ENCODE results near the gene NEK8.
A peak's percentile ranks its signal among the peaks of the same experiment; 100 is the strongest.
"Not testable (repeated sequence)": the region's sequence is repeated elsewhere in the genome, so short reads cannot be mapped to it uniquely, and the experiment has no call there.

The NEK8 gene

DNA sequence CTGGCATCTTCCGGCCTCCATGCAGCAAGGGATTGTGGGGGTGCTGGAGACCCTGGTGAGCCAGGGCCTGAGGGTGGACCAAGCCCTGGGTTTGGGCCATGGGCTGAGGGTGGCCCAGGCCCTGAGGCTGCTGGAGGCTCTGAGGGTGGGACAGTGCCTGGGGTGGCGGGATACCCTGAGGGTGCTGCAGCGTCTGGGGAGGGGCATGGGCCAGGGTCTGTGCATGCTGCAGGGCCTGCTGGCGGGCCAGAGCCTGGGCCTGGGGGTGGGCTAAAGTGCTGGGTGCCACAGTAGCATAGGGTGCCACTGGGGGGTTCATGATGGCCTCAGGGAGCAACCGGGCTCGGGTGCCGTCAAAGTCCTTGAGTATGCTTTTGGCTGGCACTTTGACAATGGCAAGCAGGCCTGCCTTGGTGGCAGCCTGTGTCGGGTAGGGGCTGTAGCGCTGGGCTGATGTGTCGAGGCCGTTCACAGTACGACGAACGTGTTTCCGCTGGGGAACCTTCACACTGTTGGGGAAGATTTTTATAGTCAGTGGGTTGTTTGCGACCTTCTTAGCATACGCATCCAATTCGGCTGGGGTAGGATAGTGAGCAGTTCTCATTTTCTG is 30.8 kb downstream of the NEK8 start:
- Histone ChIP-seq H3K4me3 (ENCODE audit: extremely low read depth, insufficient read depth, low read length, poor library complexity, severe bottlenecking) (no peak overlapping the region), H3K9me3 (ENCODE audit: control insufficient read depth, low read length) (no peaks in the 10 kb centered on the region), H3K27ac (ENCODE audit: low read depth, low read length, severe bottlenecking) (no peak overlapping the region), H3K4me1 (ENCODE audit: control insufficient read depth, insufficient read depth, low read length, poor library complexity, severe bottlenecking) (peaks cover 10% of the 10 kb centered on the region), H3K36me3 (ENCODE audit: control insufficient read depth, insufficient read depth, low read length) (peaks cover 64% of the 10 kb centered on the region)
- WGBS, 2 experiments (ENCODE audit: insufficient coverage in 2 of 2), result 92 to 96% methylated on average over 18 of the region's 18 CpGs

DNA sequence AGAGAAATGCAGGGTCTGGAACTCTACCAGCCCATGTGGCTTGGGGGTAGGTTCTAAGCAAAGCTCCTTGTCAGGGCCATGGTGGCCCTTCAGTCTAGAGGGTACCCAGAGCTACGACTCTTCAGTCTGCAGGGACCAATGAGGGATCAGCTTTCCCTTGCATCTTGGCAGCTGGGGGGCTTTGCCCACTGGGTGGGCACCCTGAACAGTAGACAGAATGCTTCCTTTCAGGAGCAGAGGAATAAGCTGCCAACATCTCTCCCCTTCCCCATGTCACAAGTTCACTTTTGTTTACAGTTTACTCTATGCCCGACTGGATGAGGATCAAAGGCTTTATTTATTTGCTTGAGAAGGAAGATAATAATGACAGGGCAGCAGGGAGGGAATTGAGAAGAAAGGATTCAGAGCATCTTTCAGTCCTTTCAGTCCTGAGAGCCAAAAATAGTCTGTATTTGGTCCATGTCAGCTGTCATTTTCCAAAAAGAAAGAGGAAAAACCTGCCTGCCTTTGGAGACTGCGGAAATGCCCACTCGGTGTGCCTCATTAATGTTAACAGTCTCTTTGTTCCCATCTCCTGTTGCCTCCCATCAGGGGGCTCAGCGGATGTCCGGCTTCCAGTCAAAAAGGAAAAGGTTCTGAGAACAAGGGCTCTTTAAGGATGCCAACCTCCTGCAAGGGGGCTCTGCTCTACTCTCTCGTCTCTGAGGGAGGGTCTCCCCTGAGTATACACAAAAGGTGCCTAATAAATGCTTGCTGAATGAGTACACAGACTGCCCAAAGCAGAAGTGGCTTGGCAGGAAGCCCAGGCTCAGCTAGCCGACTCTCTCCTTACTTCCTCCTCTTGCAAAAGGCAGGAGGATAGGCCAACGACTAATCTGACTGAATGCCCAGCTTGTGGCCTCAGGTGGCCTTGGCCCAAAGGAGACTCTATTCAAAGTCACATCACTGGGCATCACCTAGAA is 32.3 kb downstream of the NEK8 start:
- H3K27ac ChIP-seq (ENCODE audit: low read depth, low read length, severe bottlenecking), result peak overlapping the region; percentile 39
- peaks cover 2% of the 10 kb centered on the region for H3K4me1 ChIP-seq (ENCODE audit: control insufficient read depth, insufficient read depth, low read length, poor library complexity, severe bottlenecking)
- no peak overlapping the region for H3K4me3 ChIP-seq (ENCODE audit: extremely low read depth, insufficient read depth, low read length, poor library complexity, severe bottlenecking)
- H3K9me3 ChIP-seq (ENCODE audit: control insufficient read depth, low read length), result no peaks in the 10 kb centered on the region
- peaks cover 70% of the 10 kb centered on the region for H3K36me3 ChIP-seq (ENCODE audit: control insufficient read depth, insufficient read depth, low read length)
- 25 to 45% methylated on average over 2 to 6 of the region's 9 CpGs for WGBS, 2 experiments (ENCODE audit: insufficient coverage in 2 of 2)

DNA sequence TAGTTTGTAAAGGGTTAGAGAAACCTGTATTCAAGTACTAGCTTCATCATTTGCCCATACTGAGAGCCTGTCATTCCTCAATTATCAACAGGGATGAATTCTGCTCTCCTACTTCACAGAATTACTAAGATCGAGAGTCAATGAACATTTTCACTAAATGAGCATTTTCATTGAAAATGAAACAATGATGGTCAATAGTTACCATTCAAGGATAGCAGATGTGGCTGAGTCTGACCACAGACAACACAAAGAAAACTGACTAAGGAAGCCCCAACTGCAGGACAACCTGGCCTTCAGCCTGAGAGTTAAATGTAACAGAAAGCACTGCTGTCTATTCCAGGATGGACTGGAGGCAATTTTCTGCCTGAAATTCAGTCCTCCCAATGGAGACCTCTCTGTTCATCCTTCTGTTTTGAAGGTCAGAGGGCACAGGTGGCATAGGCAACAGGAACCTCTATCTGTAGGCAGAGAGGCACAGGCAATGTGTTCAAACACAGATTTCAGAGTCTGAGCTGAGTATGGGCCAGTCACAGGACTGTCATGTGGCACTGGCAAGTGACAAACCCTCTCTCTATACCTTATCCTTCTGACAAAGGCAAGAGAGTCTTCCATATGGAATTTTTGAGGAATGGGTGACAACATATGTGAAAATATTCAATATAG is 34.7 kb downstream of the NEK8 start:
- Histone ChIP-seq H3K36me3 (ENCODE audit: control insufficient read depth, insufficient read depth, low read length) (peaks cover 68% of the 10 kb centered on the region), H3K4me3 (ENCODE audit: extremely low read depth, insufficient read depth, low read length, poor library complexity, severe bottlenecking) (no peak overlapping the region), H3K9me3 (ENCODE audit: control insufficient read depth, low read length) (no peaks in the 10 kb centered on the region), H3K27ac (ENCODE audit: low read depth, low read length, severe bottlenecking) (no peak overlapping the region), H3K4me1 (ENCODE audit: control insufficient read depth, insufficient read depth, low read length, poor library complexity, severe bottlenecking) (no peaks in the 10 kb centered on the region)
- WGBS, 2 experiments (ENCODE audit: insufficient coverage in 2 of 2), result no CpG with 5 or more reads among the region's 1 CpG

DNA sequence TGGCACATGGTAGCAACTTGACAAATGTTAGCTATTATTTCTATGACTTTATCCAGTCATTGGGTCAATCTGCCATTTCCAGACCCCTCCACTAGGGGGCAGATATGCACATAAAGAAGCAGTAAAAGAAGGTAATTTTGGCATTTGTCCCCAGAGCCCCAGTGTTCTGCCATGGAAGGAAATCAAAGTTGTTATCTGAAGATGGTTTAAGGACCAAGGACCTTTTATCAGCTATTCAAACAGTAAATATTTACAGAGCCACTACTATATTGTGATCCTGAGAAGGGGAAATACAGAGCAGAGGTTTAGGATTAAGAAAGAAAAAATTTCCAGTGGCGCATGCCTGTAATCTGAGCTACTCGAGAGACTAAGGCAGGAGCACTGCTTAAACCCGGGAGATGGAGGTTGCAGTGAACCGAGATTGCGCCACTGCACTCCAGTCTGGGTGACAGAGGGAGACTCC is 35.2 kb downstream of the NEK8 start:
- Histone ChIP-seq H3K36me3 (ENCODE audit: control insufficient read depth, insufficient read depth, low read length) (peaks cover 62% of the 10 kb centered on the region), H3K9me3 (ENCODE audit: control insufficient read depth, low read length) (no peaks in the 10 kb centered on the region), H3K27ac (ENCODE audit: low read depth, low read length, severe bottlenecking) (no peak overlapping the region), H3K4me1 (ENCODE audit: control insufficient read depth, insufficient read depth, low read length, poor library complexity, severe bottlenecking) (no peaks in the 10 kb centered on the region), H3K4me3 (ENCODE audit: extremely low read depth, insufficient read depth, low read length, poor library complexity, severe bottlenecking) (no peak overlapping the region)
- WGBS, 2 experiments (ENCODE audit: insufficient coverage in 2 of 2), result 100% methylated on average over 2 to 3 of the region's 5 CpGs

DNA sequence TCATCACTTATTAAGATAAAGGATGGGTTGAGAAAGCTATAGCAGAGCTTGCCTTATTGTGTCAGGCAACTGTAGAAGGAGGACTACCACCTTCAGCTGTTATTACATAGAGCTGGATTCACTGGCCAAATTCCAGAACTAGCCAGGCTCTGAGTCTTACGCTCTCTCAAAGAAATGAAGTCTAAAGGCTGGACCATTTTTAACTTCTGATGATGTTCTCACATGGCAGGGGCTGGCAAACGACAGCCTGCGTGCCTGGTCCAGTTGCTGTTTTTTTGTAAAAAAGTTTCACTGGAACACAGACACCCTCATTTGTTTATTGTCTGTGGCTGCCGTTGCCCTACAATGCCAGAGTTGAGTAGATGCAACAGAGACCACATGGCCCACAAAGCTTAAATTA is 36.5 kb downstream of the NEK8 start:
- no peaks in the 10 kb centered on the region for H3K4me1 ChIP-seq (ENCODE audit: control insufficient read depth, insufficient read depth, low read length, poor library complexity, severe bottlenecking)
- no peaks in the 10 kb centered on the region for H3K9me3 ChIP-seq (ENCODE audit: control insufficient read depth, low read length)
- peaks cover 50% of the 10 kb centered on the region for H3K36me3 ChIP-seq (ENCODE audit: control insufficient read depth, insufficient read depth, low read length)
- no peak overlapping the region for H3K4me3 ChIP-seq (ENCODE audit: extremely low read depth, insufficient read depth, low read length, poor library complexity, severe bottlenecking)
- no peak overlapping the region for H3K27ac ChIP-seq (ENCODE audit: low read depth, low read length, severe bottlenecking)
- WGBS, 2 experiments (ENCODE audit: insufficient coverage in 2 of 2), result 95 to 97% methylated on average over 3 of the region's 4 CpGs

DNA sequence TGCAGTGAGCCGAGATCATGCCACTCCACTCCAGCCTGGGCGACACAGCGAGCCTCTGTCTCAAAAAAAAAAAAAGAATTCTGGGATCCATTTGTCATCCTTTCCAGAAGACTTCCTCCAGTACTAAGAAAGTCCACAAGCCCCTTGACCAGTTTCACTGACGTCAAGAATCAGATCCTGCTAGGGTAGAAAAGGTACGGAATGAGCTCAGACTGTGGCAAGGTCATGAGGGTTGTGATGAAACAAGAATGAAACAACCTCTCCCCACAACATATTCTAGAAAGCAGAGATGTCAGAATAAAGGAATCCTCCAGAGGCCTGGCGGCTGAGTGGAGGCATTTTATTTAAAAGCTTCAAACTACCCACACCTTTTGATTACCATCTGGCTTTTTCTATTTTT is 45.1 kb downstream of the NEK8 start:
- Histone ChIP-seq H3K9me3 (ENCODE audit: control insufficient read depth, low read length) (no peaks in the 10 kb centered on the region), H3K27ac (ENCODE audit: low read depth, low read length, severe bottlenecking) (no peak overlapping the region), H3K36me3 (ENCODE audit: control insufficient read depth, insufficient read depth, low read length) (peaks cover 32% of the 10 kb centered on the region), H3K4me3 (ENCODE audit: extremely low read depth, insufficient read depth, low read length, poor library complexity, severe bottlenecking) (no peak overlapping the region), H3K4me1 (ENCODE audit: control insufficient read depth, insufficient read depth, low read length, poor library complexity, severe bottlenecking) (no peaks in the 10 kb centered on the region)
- 75% methylated on average over 3 of the region's 6 CpGs; no CpG with 5 or more reads in 1 of the 2 experiments for WGBS, 2 experiments (ENCODE audit: insufficient coverage in 2 of 2)

DNA sequence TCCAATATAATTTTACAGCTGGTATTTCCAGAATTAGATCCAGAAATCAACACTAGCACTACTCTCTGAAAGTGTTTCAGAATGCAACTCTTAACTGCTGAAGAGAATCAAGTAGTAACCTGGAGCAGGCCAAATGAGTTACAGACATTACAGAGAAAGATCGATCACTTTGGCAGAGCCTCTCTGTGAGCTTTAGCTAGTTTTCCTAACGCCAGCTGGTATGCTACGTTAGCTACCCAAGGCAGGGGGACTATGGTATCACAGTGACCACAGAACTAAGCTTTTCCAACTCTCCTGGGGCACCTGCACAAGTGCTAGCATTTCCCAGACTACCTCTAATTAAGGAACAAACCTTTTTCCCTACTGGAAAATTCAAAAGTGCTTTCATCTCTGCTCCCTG is 45.6 kb downstream of the NEK8 start:
- Histone ChIP-seq H3K4me3 (ENCODE audit: extremely low read depth, insufficient read depth, low read length, poor library complexity, severe bottlenecking) (no peak overlapping the region), H3K36me3 (ENCODE audit: control insufficient read depth, insufficient read depth, low read length) (peaks cover 34% of the 10 kb centered on the region), H3K27ac (ENCODE audit: low read depth, low read length, severe bottlenecking) (no peak overlapping the region), H3K9me3 (ENCODE audit: control insufficient read depth, low read length) (no peaks in the 10 kb centered on the region), H3K4me1 (ENCODE audit: control insufficient read depth, insufficient read depth, low read length, poor library complexity, severe bottlenecking) (no peaks in the 10 kb centered on the region)
- 90 to 95% methylated on average over 3 of the region's 3 CpGs for WGBS, 2 experiments (ENCODE audit: insufficient coverage in 2 of 2)

DNA sequence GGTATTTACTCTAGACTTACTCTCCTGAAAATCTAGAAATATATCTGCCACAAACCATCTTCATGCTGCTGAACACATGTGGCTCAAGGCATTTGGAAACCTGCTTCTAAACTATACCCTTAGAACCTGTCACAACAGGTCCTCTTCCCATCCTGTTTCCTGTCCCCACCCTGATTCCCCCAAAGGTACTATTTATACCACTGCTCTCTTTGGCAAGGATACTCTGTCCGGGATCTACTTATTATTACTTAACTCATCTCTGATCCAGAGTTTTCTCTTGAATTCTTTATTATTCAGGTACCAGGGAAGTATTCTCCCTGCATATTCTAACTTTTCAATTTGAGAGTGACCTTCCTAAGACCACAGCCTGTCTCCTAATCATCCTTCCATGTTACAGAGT is 48.6 kb downstream of the NEK8 start:
- no peak overlapping the region for H3K4me3 ChIP-seq (ENCODE audit: extremely low read depth, insufficient read depth, low read length, poor library complexity, severe bottlenecking)
- H3K9me3 ChIP-seq (ENCODE audit: control insufficient read depth, low read length), result no peaks in the 10 kb centered on the region
- H3K36me3 ChIP-seq (ENCODE audit: control insufficient read depth, insufficient read depth, low read length), result peaks cover 36% of the 10 kb centered on the region
- WGBS, 2 experiments (ENCODE audit: insufficient coverage in 2 of 2), result 100% methylated on average over 1 of the region's 1 CpG; no CpG with 5 or more reads in 1 of the 2 experiments
- no peak overlapping the region for H3K27ac ChIP-seq (ENCODE audit: low read depth, low read length, severe bottlenecking)
- no peaks in the 10 kb centered on the region for H3K4me1 ChIP-seq (ENCODE audit: control insufficient read depth, insufficient read depth, low read length, poor library complexity, severe bottlenecking)

DNA sequence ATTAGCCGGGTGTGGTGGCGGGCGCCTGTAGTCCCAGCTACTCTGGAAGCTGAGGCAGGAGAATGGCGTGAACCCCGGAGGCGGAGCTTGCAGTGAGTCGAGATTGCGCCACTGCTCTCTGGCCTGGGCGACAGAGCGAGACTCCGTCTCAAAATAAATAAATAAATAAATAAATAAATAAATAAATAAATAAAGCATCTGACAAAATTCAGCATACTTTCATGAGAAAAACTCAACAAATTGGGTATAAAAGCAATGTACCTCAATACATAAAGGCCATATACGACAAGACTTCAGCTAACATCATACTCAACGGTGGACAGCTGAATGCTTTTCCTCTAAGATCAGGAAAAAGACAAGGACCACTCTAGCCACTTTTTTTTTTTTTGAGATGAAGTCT is 51.0 kb downstream of the NEK8 start:
- WGBS, 2 experiments (ENCODE audit: insufficient coverage in 2 of 2), result 77 to 86% methylated on average over 5 to 6 of the region's 13 CpGs
- H3K36me3 ChIP-seq (ENCODE audit: control insufficient read depth, insufficient read depth, low read length), result peaks cover 15% of the 10 kb centered on the region
- H3K27ac ChIP-seq (ENCODE audit: low read depth, low read length, severe bottlenecking); H3K4me3 ChIP-seq (ENCODE audit: extremely low read depth, insufficient read depth, low read length, poor library complexity, severe bottlenecking); H3K4me1 ChIP-seq (ENCODE audit: control insufficient read depth, insufficient read depth, low read length, poor library complexity, severe bottlenecking); H3K9me3 ChIP-seq (ENCODE audit: control insufficient read depth, low read length): not testable (repeated sequence)

DNA sequence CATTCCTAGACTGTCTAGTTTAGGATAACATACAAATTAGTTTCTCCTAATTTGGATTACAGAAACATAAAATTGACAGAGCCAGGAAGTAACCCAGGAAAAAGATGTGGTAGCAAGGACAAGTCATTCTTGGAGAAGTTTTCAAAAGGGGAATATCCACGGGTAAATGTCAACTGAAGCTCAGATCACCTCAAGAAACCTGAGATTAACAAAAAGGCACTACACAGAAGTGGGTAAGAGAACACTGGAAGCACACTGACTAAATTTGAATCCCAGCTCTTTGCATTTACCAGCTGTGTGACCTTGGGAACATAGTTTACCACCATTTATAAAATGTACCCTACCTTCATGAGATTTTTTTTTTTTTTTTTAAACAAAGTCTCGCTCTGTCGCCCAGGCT is 54.6 kb downstream of the NEK8 start:
- WGBS, 2 experiments (ENCODE audit: insufficient coverage in 2 of 2), result 88 to 100% methylated on average over 1 of the region's 3 CpGs
- no peaks in the 10 kb centered on the region for H3K4me1 ChIP-seq (ENCODE audit: control insufficient read depth, insufficient read depth, low read length, poor library complexity, severe bottlenecking)
- H3K36me3 ChIP-seq (ENCODE audit: control insufficient read depth, insufficient read depth, low read length), result peaks cover 23% of the 10 kb centered on the region
- H3K9me3 ChIP-seq (ENCODE audit: control insufficient read depth, low read length), result no peaks in the 10 kb centered on the region
- no peak overlapping the region for H3K27ac ChIP-seq (ENCODE audit: low read depth, low read length, severe bottlenecking)
- H3K4me3 ChIP-seq (ENCODE audit: extremely low read depth, insufficient read depth, low read length, poor library complexity, severe bottlenecking), result no peak overlapping the region

Data from mesodermal cell (in vitro differentiated cells).